ENCODE measurements around the gene ZNF608. TPM values are rescaled to one million over a fixed set of nuclear protein-coding genes. Genes with fewer than 3 reads are reported as not detected.

The ZNF608 gene
- total RNA-seq, 1 donor from 2014 or later: 15.4 TPM

- H3K4me1 ChIP-seq: peaks cover 0 to 6% of the 10 kb centered on the region in 2 donors
Observed at GRCh38 chr5:124714910-124715309, 31.5 kb downstream of the ZNF608 start.

GRCh38 chr5:124713595-124713994, 32.8 kb downstream of the ZNF608 start:
- no peaks in the 10 kb centered on the region for H3K9me3 ChIP-seq
- H3K4me3 ChIP-seq: no peak overlapping the region
- no peak for TF ChIP-seq CTCF (IDR thresholded peaks at IDR 0.05)
- no peaks in the 10 kb centered on the region for H3K27me3 ChIP-seq
- peaks cover 0 to 5% of the 10 kb centered on the region in 2 donors for H3K4me1 ChIP-seq
- no peak for DNase-seq (ENCODE audit: low spot score in 2 of 2)
- H3K27ac ChIP-seq: no peak overlapping the region
- H3K36me3 ChIP-seq: no peaks in the 10 kb centered on the region
- intact Hi-C loops (cut with DNase I): no loop called here

More at GRCh38 chr5:124714910-124715309, 31.5 kb downstream of the ZNF608 start:
- no peak for TF ChIP-seq CTCF (IDR thresholded peaks at IDR 0.05)
- DNase-seq (ENCODE audit: low spot score in 2 of 2): no peak
- intact Hi-C loops (cut with DNase I): no loop called here
- H3K4me3 ChIP-seq: no peak overlapping the region
- no peaks in the 10 kb centered on the region for H3K36me3 ChIP-seq
- no peaks in the 10 kb centered on the region for H3K27me3 ChIP-seq
- H3K27ac ChIP-seq: no peak overlapping the region
- H3K9me3 ChIP-seq: no peaks in the 10 kb centered on the region

DNA sequence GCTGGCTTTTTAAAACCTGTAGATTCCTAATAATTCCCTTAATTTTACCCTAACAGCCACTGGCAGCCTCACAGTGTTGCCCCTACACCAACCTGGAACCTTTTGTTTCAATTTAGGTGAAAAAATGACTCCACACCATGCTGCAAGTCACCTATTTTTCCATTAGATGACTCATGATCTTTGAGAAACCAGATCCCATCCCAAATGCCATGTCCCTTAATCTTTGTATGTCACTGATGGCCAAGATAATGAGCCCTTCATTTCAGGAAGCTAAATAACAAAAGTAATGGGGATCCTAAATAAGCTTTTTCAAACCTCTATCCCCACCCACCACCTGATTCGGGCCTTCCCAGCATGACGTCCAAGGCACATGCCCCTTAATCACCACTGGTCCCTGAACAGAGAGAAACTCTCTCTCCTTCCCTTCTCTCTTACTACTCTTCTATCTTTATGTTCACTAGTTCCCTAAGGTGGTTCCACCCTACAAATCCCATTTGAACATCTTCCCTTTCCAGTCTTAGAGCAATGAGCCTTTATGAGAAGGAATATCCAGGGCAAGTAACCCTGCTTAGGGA, 33.6 kb downstream of the ZNF608 start:
- Histone ChIP-seq H3K36me3 (no peaks in the 10 kb centered on the region), H3K27me3 (no peaks in the 10 kb centered on the region), H3K4me3 (no peak overlapping the region), H3K4me1 (no peaks in the 10 kb centered on the region), H3K27ac (no peak overlapping the region), H3K9me3 (no peaks in the 10 kb centered on the region)
- DNase-seq (ENCODE audit: low spot score in 2 of 2): no peak
- TF ChIP-seq CTCF (IDR thresholded peaks at IDR 0.05): no peak
- intact Hi-C loops (cut with DNase I): no loop called here

DNA sequence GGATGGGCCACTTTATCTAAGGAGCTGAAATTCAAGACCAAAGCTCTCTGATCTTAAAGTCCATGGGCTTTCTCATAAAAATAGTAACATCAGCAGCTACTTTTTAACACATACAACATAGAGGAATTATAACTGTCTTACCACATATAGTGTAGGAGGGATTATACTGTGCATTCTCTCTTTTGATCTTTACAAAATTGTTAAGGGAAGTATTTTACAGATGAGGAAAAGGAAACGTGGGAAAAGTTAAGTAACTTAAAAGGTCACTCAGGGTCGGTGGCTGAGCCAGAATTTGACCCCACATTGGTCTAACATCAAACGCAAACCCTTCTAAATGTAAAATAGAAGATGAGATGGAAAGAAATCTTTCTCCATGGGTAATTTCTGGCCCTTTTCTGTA, 38.4 kb downstream of the ZNF608 start:
- no peak overlapping the region for H3K4me3 ChIP-seq
- TF ChIP-seq CTCF (IDR thresholded peaks at IDR 0.05): no peak
- H3K27ac ChIP-seq: no peak overlapping the region
- intact Hi-C loops (cut with DNase I): no loop called here
- H3K9me3 ChIP-seq: no peaks in the 10 kb centered on the region
- H3K36me3 ChIP-seq: no peaks in the 10 kb centered on the region
- no peaks in the 10 kb centered on the region for H3K27me3 ChIP-seq
- no peak for DNase-seq (ENCODE audit: low spot score in 2 of 2)
- no peaks in the 10 kb centered on the region for H3K4me1 ChIP-seq

DNA sequence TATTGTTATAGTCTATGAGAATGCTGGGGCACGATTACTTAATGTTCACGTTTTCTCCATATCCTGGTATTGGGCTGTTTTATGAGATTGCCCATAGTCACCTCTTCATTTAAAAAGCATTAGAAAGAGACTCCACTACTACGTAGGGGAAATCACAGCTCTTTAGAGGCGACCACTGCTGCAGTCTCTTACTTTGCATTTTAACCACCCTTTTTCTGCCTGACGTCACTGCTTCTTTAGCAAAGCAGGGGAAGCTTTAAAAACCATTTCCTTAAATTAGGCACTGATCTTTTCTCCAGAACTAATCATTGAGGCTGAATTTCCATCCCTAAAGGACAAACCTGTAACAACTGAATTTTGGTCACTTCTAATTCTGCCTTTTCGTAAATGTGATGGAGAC, 38.9 kb downstream of the ZNF608 start:
- no peak for DNase-seq (ENCODE audit: low spot score in 2 of 2)
- Histone ChIP-seq H3K36me3 (no peaks in the 10 kb centered on the region), H3K4me3 (no peak overlapping the region), H3K9me3 (no peaks in the 10 kb centered on the region), H3K4me1 (no peaks in the 10 kb centered on the region), H3K27me3 (no peaks in the 10 kb centered on the region), H3K27ac (no peak overlapping the region)
- intact Hi-C loops (cut with DNase I): no loop called here
- no peak for TF ChIP-seq CTCF (IDR thresholded peaks at IDR 0.05)
